ENCODE data around the gene ATP2B1.

The ATP2B1 gene

DNA sequence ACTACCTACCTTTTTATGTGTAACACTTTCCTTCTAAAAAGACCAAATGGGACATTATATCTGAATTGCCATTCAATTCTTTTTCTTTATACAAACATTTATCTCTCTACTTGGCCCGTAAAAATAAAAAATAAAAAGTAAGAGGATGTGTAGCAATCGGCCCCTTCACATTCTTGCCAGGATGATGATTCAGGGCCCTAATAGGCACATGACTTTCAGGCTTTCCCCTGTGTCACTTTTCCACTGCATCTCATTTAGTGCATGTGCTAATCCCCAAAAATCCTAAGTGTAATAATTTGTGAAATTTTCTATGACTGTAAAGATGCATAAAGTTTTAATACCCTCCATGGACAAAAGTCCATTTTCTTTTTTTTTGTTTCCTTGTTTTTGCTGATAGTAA is 23.0 kb upstream of the ATP2B1 start:
- no peak overlapping the region for H3K27ac ChIP-seq
- no peak for TF ChIP-seq ZFX (IDR thresholded peaks at IDR 0.05)
- no peak for TF ChIP-seq CTCF (conservative IDR thresholded peaks at IDR 0.05)

GRCh38 chr12:89731089-89731488 is 22.5 kb upstream of the ATP2B1 start:
- no peak overlapping the region for H3K27ac ChIP-seq
- no peak for TF ChIP-seq CTCF (conservative IDR thresholded peaks at IDR 0.05)
- TF ChIP-seq ZFX (IDR thresholded peaks at IDR 0.05): no peak

DNA sequence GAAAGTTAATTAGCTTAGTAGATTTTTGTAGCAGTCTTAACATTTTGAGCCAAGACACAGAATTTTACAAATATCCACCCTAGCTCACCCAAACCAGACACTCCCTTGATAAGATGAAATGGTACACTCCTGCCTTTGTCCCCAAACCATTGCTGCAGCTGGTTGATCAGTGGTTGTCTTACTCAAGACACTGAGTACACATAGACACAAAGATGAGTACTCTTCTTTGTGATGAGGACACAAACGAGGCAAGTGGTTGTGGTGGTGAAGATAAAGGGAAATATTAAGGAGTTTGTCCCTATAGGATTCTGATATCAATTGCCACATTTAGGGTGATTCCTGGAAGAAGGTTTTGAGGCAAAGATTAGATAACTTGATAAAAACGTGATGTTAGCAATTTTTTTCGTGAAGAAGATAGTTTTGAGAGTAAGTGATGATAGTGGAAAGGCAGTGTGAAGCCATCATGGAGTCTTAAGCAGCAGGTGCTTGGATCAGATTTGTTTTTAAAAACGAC is 21.4 kb upstream of the ATP2B1 start:
- TF ChIP-seq ZFX (IDR thresholded peaks at IDR 0.05) (no peak), CTCF (conservative IDR thresholded peaks at IDR 0.05) (no peak)
- no peak overlapping the region for H3K27ac ChIP-seq

DNA sequence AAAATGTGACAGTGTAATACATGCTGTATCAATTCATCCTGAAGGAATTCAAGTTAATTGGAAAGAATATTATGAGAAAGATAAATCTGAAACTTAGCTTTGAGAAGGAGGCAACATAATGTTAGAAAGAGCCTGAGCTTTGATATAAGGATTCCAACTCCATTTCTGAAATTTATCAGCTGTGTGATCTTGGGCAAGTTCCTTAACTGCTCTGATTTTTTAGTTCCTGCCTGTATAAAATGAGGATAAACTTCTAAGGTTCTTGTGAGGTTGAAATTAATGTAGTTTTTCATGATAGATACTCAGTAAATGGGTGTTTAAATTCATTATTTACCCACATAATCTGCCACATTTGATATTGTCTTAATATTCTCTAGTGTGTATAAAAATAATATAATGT is 14.6 kb upstream of the ATP2B1 start:
- H3K27ac ChIP-seq: no peak overlapping the region
- no peak for TF ChIP-seq ZFX (IDR thresholded peaks at IDR 0.05)
- no peak for TF ChIP-seq CTCF (conservative IDR thresholded peaks at IDR 0.05)

DNA sequence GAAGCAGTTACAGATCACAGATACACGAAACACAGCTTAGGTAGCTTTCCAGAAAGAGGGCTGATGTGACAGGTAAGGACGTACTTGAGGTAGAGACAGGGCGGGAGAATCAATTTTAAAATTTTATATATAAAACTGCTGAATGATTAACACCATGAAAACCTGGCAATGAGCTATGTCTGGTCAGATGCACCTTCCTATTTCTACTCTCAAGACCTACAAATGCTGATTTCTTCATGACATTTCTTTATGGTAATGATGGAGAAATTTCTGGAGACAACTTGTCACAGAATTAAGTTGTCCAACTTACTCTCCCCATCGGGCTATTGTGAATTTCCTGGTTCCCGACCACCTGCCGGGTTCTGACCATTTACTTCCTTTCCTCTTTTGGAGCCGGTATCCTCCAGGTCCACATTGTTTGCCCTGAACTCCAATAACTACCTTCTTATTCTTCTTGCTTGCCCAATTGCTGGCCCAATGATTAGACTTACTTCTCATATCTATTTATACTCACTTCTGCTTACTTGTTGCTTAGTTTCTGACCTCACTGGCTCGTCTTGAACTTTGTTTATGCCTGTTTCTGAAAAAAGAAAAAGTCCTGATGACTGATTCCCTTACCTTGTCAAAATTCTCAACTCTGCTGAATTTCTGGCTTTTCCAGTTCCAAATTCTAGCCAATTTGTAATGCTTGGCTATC is 12.8 kb upstream of the ATP2B1 start:
- H3K27ac ChIP-seq: no peak overlapping the region
- no peak for TF ChIP-seq ZFX (IDR thresholded peaks at IDR 0.05)

DNA sequence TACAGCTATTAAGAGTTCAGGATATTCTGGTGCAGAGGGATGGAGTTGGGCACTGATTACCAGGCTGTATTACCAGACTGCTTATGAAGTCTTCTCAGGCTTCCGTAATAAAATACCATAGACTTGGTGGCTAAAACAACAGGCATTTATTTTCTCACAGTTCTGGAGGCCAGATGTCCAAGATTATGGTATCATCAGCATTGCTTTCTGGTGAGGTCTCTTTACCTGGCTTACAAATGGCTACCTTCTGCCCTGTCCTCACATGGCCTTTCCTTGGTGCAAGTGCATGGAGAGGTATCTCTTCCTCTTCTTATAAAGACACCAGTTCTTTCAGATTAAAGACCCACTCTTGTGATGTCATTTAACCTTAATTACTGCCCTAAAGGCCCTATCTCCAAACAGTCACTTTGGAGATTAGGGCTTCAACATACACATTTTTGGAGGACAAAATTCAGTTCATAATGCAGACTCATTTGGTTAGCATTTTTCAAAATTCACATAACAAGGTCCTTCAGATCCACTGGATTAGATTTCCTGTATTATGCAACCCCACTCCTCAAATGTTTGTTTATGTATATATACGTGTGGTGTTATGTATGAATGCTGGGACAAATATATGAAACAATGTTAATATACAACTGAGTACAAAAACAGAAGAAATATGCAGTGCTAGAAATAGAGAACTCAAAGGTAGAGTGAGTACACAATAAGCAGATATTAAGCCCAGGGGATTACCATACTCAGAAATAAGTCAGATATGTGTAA is 9.3 kb upstream of the ATP2B1 start:
- H3K27ac ChIP-seq: no peak overlapping the region
- TF ChIP-seq CTCF (conservative IDR thresholded peaks at IDR 0.05): no peak
- no peak for TF ChIP-seq ZFX (IDR thresholded peaks at IDR 0.05)

DNA sequence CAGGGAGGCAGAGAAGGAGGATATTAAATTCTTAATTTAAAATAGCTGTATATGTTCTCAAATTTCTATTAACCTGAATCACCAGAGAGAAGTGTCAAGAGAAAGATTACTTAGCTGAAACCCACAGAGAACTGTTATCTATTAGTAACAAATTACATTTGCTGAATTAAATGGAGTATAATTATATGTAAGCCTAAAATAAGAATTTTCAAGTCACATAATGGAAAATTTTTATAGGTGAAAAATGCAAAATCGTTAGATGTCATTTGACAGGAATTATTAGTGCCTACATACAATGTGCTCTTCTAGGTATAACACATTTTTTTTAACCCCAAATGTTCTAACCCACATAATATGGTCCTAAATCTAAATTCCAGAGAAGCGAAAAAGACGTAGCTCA is 4.1 kb upstream of the ATP2B1 start:
- no peak overlapping the region for H3K27ac ChIP-seq
- TF ChIP-seq CTCF (conservative IDR thresholded peaks at IDR 0.05) (no peak), ZFX (IDR thresholded peaks at IDR 0.05) (no peak)
